ENCODE measurements around the gene LCT.
"Not testable (repeated sequence)": the region's sequence is repeated elsewhere in the genome, so short reads cannot be mapped to it uniquely, and the experiment has no call there.

The LCT gene

DNA sequence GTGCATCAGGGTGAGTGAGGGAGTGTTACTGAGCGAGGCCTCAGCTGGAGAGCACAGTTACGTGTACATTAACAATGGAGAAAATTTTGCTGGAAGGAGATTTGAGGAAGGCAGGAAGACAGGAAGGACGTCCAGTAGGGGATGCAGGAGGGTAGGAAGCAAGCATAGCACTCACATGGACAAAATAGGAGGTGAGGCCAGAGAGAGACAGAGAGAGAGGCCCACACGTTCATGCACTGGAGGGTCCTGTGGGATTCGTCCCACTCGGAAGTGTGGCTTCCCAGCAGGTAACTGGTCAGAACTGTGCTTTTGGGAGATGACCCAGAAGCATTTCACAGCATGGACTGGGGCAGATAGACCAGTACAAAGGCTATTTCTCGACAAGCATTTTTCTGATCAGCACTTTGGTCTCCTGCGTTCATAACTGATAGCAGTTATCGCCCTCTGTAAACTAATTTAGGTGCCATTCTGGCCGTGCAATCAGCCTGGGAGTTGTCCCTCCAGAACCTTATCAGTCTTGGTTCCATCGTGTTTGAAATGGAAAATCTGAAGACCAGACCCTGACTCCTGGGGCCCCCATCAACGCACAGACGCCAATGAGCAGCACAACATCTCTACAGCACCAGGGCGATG is 5.7 kb downstream of the LCT start:
- no peak for FAIRE-seq

GRCh38 chr2:135829378-135830135 is 7.4 kb downstream of the LCT start:
- FAIRE-seq = no peak

DNA sequence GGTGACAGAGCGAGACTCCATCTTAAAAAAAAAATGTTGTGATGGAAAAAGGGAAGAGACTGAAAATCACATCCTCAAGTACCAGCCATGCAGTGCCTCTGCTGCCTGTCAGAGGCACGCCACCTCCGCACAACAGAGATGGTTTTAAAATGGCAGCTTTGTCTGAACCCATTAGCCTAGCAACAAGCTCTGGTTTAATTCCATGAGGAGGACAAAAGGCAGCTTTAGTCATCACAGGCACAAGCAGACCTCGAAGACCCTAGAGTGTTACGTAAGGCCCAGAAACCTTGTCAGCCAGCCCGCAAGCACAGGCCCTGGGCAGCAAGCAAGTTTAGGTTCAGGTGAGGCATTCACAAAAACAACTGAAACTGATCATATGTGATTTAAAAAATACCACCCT is 10.4 kb downstream of the LCT start:
- no peak for FAIRE-seq

GRCh38 chr2:135825550-135826176 is 11.3 kb downstream of the LCT start:
- no peak for FAIRE-seq

- no peak for FAIRE-seq
These were observed 11.9 kb downstream of the LCT start for GRCh38 chr2:135825131-135825530.

DNA sequence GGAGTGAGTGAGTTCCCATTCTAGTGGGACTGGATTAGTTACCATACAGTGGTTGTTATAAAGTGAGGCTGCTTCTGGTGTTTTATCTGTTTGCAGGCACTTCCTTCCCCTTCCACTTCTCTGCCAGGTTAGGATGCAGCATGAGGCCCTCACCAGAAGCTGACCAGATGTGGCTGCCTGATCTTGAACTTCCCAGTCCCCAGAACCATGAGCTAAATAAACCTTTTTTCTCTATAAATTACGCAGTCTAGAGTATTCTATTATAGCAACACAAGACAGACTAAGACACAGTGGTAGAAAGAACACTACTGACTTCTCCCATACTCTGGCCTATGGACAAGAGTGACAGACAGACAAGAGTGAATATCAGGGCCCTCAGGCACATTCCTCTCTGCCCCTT is 14.1 kb downstream of the LCT start:
- FAIRE-seq = no peak

- FAIRE-seq = no peak
These were observed 15.8 kb downstream of the LCT start for GRCh38 chr2:135821190-135821589.

GRCh38 chr2:135820003-135820618 is 16.9 kb downstream of the LCT start:
- no peak for FAIRE-seq

DNA sequence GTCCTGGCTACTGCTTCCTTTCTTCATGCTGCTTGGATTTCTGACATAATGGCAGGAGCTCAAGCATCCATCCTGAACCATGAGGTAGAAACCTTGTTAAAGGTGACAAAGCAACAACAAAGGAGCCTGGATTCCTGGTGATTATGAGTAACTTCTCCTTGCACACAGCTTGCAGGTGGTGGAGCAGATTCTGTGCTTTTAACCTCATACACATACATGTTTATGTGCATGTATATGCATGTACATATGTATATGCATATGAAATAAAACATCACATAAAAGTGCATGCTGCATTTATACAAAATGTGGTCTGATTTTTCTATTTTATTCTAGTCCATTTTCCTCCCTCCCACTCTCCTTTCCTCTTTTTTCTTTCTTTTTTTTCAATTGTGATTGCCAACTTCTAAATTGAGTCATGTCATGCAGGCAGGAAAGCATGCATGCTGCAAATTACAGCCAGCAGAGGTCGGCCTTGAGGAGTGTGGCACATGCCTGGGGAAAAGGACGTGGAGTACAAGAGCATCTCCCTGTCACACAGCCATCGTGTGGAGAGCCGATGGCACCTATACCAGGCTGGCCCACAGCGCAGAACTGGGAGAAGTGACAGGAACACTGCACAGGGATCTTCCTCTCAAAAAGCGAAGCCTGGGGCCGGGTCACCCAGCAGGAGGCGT is 17.9 kb downstream of the LCT start:
- FAIRE-seq = no peak

GRCh38 chr2:135817951-135818350 is 19.0 kb downstream of the LCT start:
- no peak for FAIRE-seq

DNA sequence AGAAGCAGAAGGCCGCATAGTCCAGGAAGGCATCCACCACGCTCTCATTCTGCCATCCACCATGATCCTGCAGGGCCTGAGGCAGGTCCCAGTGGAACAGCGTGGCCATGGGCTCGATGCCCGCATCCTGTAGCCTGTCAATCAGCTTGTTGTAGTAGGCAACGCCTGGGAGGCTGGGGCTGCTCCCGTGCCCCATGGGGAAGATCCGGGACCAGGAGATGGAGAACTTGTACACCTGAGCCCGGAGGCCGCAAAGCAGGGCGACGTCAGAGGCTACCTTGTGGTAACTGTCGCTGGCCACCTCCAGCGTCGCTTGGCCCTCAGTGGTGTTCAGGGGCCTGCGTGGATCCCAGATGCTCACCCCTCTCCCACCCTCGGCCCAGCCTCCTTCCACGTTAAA is 19.5 kb downstream of the LCT start:
- FAIRE-seq = no peak

GRCh38 chr2:135815269-135815668 is 21.7 kb downstream of the LCT start:
- FAIRE-seq = no peak

DNA sequence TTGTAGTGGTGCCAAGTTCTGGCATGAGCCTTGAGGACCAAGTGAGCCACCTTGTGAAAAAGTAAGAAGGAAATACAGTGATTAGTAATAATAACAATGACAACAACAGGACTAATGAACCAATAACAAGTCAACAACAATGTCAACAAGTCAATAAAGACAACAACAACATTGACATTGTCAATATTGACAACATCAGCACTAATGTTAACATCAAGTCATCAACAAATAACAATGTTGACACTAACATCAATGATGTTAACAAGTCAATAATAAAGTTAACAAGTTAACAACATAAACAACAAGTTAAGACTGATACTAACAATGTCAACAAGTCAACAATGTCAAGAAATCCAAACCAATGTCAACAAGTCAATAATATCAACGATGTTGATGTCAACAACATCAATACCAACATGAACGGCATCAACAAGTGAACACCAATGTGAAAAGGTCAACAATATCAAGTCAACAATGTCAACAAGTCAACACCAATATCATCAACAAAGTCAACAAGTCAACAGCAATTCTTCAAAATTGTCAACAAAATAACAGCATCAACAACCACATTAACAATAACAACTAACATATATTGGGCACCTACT is 24.0 kb downstream of the LCT start:
- no peak for FAIRE-seq

- FAIRE-seq = not testable (repeated sequence)
These were observed 29.1 kb downstream of the LCT start for GRCh38 chr2:135807874-135808273.

DNA sequence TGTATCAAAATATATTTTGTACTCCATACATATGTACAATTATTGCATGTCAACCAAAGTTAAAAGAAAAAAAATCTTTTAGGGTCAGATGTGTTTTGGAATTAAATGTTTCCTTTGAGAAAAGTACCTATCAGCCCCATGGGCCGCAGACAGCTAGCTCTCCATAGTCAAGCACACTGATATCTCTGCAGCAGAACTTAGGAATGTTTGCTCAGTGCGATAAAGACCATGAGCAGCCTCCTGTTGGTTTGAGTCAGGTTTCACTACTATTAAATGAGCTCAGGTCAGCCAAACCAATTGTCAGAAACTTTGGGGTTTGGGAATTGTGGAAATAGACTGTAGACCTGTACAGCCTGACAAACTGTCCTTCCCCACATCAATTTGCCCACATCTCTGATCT is 33.7 kb downstream of the LCT start:
- no peak for FAIRE-seq

DNA sequence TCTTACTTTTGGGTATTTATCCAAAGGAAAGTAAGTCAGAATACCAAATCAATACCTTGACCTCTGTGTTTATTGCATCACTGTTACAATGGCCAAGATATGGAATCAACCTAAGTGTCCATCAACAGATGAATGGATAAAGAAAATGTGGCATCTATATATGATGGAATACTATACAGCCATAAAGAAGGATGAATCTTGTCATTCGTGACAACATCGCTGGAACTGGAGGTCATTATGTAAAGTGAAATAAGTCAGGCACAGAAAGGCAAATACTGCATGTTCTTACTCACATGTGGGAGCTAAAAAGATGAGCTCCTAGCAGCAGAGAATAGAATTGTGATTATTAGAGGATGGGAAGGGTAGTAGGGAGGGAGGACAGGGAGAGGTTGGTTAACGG is 34.6 kb downstream of the LCT start:
- no peak for FAIRE-seq

DNA sequence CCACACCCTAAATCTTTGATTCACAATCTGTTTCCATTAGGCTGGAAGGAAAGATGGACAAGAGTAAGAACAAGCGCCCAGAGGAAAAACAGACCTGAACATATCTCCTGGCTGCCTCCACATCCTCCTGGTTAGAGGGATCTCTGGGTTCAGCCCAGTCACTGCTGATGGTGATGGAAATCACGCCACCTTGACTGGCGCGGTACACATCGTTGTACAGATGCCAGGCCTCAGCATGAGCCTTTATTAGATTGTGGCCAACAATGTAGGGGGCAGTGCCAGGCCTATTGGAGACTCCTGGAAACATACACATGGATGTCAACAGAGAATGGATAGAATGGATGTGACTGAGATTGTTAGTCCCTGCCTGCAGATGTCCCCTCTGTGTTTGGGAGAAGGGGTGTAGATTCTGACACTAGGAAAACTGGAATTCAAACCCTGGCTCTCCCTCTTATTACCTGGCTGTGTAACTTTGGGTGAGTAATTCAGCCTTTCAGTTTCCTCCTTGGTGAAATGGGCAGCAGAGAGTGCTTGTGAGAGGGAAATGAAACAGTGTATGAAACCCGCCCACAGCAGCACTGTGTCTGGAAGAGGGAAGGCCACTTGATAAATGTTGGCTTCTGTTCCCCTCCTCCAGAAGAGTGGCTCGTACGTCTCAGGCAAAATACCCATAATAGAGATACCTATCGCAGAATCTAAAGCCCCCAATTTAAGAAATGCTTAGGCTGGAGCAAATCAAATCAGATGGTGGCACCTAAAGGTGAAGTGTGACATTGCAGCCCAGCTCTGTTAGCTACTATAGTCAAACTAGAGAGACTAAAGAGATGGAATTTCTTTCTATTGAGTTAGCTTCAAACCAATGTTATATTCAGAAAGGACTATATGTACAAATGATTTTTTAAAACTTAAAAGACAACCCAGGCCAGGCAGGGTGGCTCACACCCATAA is 36.2 kb downstream of the LCT start:
- no peak for FAIRE-seq

- no peak for FAIRE-seq
These were observed 37.2 kb downstream of the LCT start for GRCh38 chr2:135799738-135800137.

DNA sequence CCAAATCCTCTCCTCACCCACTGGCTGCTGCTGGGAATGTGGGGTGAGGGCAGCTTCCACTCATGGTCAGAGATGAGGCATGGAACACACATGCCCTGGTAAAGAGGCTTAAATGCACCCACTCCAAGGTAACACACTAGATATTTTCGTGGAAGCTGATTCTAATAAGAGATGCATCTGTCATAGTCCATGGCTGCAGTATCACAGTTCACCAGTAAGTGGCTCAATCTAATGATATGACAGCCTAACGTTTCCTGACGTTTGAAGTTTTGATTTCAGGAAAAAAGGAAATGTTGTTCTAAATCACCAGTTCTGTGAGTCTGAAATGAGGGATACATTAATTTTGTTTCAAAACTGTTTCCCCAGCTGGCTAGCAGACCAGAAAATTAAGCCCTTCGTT is 38.2 kb downstream of the LCT start:
- FAIRE-seq = no peak

- no peak for FAIRE-seq
These were observed 38.7 kb downstream of the LCT start for GRCh38 chr2:135798275-135798705.

DNA sequence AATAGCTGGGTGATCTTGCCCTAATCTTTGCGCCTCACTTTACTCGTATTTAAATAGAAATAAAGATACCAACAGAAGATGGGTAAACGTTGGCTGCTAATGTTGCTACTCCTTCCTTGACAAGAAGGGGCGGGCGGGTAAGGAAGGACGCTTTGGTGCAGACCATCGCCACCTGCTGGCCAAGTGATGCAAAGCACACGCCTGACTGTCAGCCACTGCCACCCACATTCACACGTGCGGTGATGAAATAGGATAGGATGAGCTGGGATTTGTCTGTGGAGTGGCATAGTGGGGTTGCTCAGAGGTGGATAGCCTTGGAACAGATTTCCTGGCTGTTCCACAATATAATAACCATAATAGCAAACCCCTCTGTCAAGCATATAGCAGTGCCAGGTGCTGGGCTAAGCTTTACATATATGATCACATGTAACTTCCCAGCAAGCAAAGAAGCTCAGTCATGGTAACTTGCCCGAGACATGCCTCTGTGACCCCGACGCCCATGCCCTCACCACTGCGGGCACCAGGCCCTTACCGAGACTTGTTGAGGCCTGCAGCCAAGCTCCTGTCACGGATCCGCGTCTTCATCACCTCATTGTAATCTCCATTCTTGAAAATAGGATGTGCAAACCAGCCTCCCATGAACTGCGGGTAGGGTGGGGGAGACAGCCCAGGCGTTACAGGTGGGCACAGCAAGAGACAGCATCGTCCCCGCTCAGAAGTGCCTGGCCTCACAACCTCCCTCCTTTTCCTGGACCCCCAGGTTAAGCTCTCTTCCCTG is 39.3 kb downstream of the LCT start:
- peak; percentile 25 for FAIRE-seq
